Endothelial cell (in vitro differentiated cells): ENCODE data around the gene PDE1A. TPM values are rescaled to one million over a fixed set of nuclear protein-coding genes. Genes with fewer than 3 reads are reported as not detected.

Source experiments
- DNase-seq: peaks from one replicate; pipeline ENCODE4 v3.0.0; 2021; ENCODE audit warnings: low spot score
- H3K27ac Mint-ChIP-seq: one replicate; pipeline ENCODE4 v1.8.0; 2021; ENCODE audit warnings: mixed read lengths, inconsistent platforms; ENCODE audit not compliant: unreplicated experiment
- H3K27me3 Mint-ChIP-seq: one replicate; pipeline ENCODE4 v1.8.0; 2021; ENCODE audit warnings: mild to moderate bottlenecking, moderate library complexity, mixed read lengths, inconsistent platforms; ENCODE audit not compliant: unreplicated experiment
- H3K36me3 Mint-ChIP-seq: one replicate; pipeline ENCODE4 v1.8.0; 2021; ENCODE audit warnings: mild to moderate bottlenecking, low read depth, mixed read lengths, inconsistent platforms; ENCODE audit not compliant: unreplicated experiment
- H3K4me1 Mint-ChIP-seq: one replicate; pipeline ENCODE4 v1.8.0; 2021; ENCODE audit warnings: mild to moderate bottlenecking, mixed read lengths, inconsistent platforms; ENCODE audit not compliant: unreplicated experiment
- H3K4me3 Mint-ChIP-seq: one replicate; pipeline ENCODE4 v1.8.0; 2021; ENCODE audit warnings: mild to moderate bottlenecking, mixed read lengths, inconsistent platforms; ENCODE audit not compliant: unreplicated experiment
- H3K9me3 Mint-ChIP-seq: one replicate; pipeline ENCODE4 v1.8.0; 2021; ENCODE audit warnings: mixed read lengths, inconsistent platforms; ENCODE audit not compliant: unreplicated experiment
- CTCF ChIP-seq: fragments of 200-600 bp; sonication (generic); IDR thresholded peaks from one replicate; pipeline ENCODE4 v1.5.0; 2021; ENCODE audit warnings: antibody characterized with exemption; ENCODE audit not compliant: unreplicated experiment
- total RNA-seq: library from RNA; stranded (reverse); fragmentation: NEBNext Ultra II Directional; extraction: Animal tissue kit (Norgen Biotek cat#: 25700); gene quantifications from one replicate; pipeline ENCODE4 v1.2.1, GENCODE V29; 2021; ENCODE audit not compliant: unreplicated experiment

Gene PDE1A
- total RNA-seq, 1 donor from 2014 or later, result 21.6 TPM

GRCh38 chr2:182302174-182302573 lies 124.7 kb downstream of the PDE1A start:
- Mint-ChIP-seq H3K36me3 (no peaks in the 10 kb centered on the region), H3K4me3 (no peak overlapping the region), H3K9me3 (no peaks in the 10 kb centered on the region), H3K27me3 (no peaks in the 10 kb centered on the region), H3K4me1 (no peaks in the 10 kb centered on the region), H3K27ac (no peak overlapping the region)
- no peak for TF ChIP-seq CTCF
- DNase-seq, result no peak

- DNase-seq, result no peak
- H3K4me3 Mint-ChIP-seq, result no peak overlapping the region
- no peaks in the 10 kb centered on the region for H3K9me3 Mint-ChIP-seq
- H3K27me3 Mint-ChIP-seq, result no peaks in the 10 kb centered on the region
- TF ChIP-seq CTCF, result no peak
- no peaks in the 10 kb centered on the region for H3K4me1 Mint-ChIP-seq
- H3K27ac Mint-ChIP-seq, result no peak overlapping the region
- no peaks in the 10 kb centered on the region for H3K36me3 Mint-ChIP-seq
Observed at GRCh38 chr2:182301093-182301492, 125.7 kb downstream of the PDE1A start.

DNA sequence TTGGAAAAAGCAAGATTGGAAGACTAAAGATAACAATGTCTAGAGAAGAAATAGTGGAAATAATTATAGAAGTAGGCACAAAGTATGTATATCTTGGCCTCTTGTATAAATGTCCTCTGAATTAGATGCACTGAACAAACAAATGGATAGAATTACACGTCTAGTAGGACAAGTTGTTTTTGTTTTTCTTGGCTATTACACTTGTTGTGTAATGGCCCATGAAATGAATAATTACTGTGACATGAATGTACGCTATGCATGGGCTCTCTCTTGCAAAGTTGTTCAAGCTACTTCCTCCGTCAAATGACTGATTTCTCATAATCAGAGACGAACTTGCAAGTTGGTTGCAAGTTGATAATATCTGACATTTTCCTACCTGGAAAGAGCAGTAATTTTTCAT lies 126.2 kb downstream of the PDE1A start:
- H3K4me3 Mint-ChIP-seq, result no peak overlapping the region
- no peak overlapping the region for H3K27ac Mint-ChIP-seq
- DNase-seq, result no peak
- no peaks in the 10 kb centered on the region for H3K9me3 Mint-ChIP-seq
- H3K36me3 Mint-ChIP-seq, result no peaks in the 10 kb centered on the region
- H3K4me1 Mint-ChIP-seq, result no peaks in the 10 kb centered on the region
- no peak for TF ChIP-seq CTCF
- H3K27me3 Mint-ChIP-seq, result no peaks in the 10 kb centered on the region

DNA sequence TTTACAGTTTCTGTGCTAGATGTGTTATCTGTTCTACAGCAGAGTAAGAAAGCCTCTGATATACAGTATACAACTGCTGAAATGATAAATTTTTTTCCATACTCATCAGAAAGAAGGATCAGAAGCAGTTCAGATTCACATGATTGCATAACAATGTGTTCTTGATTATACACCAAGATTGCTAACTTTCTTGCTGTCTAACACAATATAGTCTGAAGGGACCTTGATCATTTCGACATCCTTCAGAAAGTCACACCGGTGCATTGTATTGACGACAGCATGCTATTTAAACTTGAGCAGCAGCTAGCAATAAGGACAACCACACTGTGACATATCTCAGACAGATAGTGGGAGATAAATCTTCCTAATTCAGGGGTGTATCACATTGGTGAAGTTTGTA lies 127.2 kb downstream of the PDE1A start:
- H3K9me3 Mint-ChIP-seq, result no peaks in the 10 kb centered on the region
- H3K4me1 Mint-ChIP-seq, result no peaks in the 10 kb centered on the region
- no peaks in the 10 kb centered on the region for H3K27me3 Mint-ChIP-seq
- no peak overlapping the region for H3K4me3 Mint-ChIP-seq
- H3K27ac Mint-ChIP-seq, result no peak overlapping the region
- no peak for TF ChIP-seq CTCF
- no peaks in the 10 kb centered on the region for H3K36me3 Mint-ChIP-seq
- DNase-seq, result no peak

GRCh38 chr2:182298456-182298855 lies 128.4 kb downstream of the PDE1A start:
- Mint-ChIP-seq H3K4me3 (no peak overlapping the region), H3K27me3 (no peaks in the 10 kb centered on the region), H3K9me3 (no peaks in the 10 kb centered on the region), H3K27ac (no peak overlapping the region), H3K4me1 (no peaks in the 10 kb centered on the region), H3K36me3 (no peaks in the 10 kb centered on the region)
- DNase-seq, result no peak
- no peak for TF ChIP-seq CTCF
